ENCODE data around the gene ABCC1. TPM values are rescaled to one million over a fixed set of nuclear protein-coding genes. Genes with fewer than 3 reads are reported as not detected.

The ABCC1 gene
- total RNA-seq, 4 donors from 2014 or later = 12.1 to 39.2 (median 18.6) TPM

DNA sequence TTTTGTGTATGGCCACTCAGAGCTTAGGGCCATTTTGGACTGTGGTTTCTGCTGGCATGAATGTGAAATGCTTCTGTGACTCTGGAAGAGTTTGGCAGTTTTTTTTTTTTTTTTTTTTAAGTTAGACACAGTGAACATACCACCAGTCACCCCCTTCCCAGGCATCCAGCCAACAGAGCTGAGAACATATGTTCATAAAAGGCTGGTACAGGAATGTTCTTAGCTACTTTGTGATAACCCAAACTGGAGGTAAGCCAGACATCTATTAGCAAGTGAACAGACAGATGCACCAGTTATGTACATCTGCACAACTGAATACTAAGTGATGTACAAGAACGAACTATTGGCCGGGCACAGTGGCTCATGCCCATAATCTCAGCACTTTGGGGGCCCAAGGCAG lies 92.7 kb downstream of the ABCC1 start:
- H3K4me3 ChIP-seq = no peak overlapping the region
- no peaks in the 10 kb centered on the region for H3K9me3 ChIP-seq
- H3K36me3 ChIP-seq = no peaks in the 10 kb centered on the region
- no peak overlapping the region for H3K27ac ChIP-seq
- H3K27me3 ChIP-seq = no peaks in the 10 kb centered on the region
- TF ChIP-seq, protein P1, sequence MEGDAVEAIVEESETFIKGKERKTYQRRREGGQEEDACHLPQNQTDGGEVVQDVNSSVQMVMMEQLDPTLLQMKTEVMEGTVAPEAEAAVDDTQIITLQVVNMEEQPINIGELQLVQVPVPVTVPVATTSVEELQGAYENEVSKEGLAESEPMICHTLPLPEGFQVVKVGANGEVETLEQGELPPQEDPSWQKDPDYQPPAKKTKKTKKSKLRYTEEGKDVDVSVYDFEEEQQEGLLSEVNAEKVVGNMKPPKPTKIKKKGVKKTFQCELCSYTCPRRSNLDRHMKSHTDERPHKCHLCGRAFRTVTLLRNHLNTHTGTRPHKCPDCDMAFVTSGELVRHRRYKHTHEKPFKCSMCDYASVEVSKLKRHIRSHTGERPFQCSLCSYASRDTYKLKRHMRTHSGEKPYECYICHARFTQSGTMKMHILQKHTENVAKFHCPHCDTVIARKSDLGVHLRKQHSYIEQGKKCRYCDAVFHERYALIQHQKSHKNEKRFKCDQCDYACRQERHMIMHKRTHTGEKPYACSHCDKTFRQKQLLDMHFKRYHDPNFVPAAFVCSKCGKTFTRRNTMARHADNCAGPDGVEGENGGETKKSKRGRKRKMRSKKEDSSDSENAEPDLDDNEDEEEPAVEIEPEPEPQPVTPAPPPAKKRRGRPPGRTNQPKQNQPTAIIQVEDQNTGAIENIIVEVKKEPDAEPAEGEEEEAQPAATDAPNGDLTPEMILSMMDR (IDR thresholded peaks at IDR 0.05) = no peak
- TF ChIP-seq POLR2A (IDR thresholded peaks at IDR 0.05) = no peak
- H3K4me1 ChIP-seq = no peaks in the 10 kb centered on the region
- no peak for DNase-seq
- intact Hi-C loops (cut with DNase I; ENCODE audit: low total_unique reads) = no loop called here

DNA sequence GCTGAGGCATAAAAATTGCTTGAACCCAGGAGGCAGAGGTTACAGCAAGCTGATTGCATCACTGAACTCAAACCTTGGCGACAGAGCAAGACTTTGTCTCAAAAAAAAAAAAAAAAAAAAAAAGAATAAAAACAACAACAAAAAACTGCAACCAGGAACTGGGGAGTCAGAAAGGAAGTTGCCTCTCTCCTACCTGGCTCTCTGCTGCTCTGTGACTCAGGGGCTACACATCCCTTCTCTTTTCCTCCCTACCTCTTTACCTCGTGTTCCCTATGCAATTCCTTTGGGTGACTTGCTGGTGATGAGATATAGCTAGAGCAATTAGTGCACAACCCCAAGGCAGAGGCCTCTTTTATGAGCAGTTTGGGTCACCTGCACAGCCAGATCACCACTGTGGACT lies 95.9 kb downstream of the ABCC1 start:
- no peaks in the 10 kb centered on the region for H3K36me3 ChIP-seq
- intact Hi-C loops (cut with DNase I; ENCODE audit: low total_unique reads) = no loop called here

DNA sequence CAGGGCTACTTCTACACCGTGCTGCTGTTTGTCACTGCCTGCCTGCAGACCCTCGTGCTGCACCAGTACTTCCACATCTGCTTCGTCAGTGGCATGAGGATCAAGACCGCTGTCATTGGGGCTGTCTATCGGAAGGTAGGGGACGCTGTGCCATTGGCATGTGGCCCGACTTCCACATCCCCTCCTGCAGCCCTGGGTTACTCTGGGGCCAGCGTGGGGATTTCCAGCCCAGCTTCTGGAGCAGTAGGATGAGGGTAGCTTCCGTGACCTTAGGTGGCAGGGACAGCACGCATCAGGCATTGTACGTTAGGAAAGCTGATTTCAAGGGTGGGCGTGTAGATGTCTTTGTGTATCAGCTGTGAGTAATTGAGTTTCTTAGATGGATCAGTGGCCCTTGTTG lies 96.5 kb downstream of the ABCC1 start:
- Histone ChIP-seq H3K9me3 (no peaks in the 10 kb centered on the region), H3K36me3 (no peaks in the 10 kb centered on the region), H3K4me1 (no peaks in the 10 kb centered on the region), H3K27ac (no peak overlapping the region), H3K4me3 (no peak overlapping the region), H3K27me3 (no peaks in the 10 kb centered on the region)
- TF ChIP-seq, protein P1 (IDR thresholded peaks at IDR 0.05) = peak in 1 of 4 experiments; percentile 9
- no peak for TF ChIP-seq POLR2A (IDR thresholded peaks at IDR 0.05)
- intact Hi-C loops (cut with DNase I; ENCODE audit: low total_unique reads) = no loop called here
- DNase-seq = no peak

More for the DNA sequence above, 95.9 kb downstream of the ABCC1 start:
- TF ChIP-seq POLR2A (IDR thresholded peaks at IDR 0.05) = no peak
- TF ChIP-seq, protein P1 (IDR thresholded peaks at IDR 0.05) = no peak
- Histone ChIP-seq H3K9me3 (no peaks in the 10 kb centered on the region), H3K27me3 (no peaks in the 10 kb centered on the region), H3K4me1 (no peaks in the 10 kb centered on the region), H3K4me3 (no peak overlapping the region), H3K27ac (no peak overlapping the region)
- DNase-seq = no peak

DNA sequence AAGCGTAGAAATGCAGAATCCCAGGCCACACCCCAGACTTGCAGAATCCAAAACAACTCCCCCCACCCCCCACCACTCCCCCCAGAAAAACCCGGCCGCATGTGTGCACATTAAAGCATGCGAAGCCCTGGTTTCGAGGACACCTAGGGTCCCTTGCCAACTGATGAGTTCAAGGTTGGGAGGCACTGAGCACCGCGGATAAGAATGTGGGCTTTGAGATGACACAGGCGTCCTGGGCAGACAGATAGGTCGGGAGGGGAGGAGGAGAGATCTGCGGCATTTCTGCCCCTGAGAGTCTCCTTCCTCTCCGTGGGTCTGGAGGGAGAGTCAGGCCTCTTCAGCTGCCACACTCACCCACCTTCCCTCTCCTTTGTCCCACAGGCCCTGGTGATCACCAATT lies 98.3 kb downstream of the ABCC1 start:
- Histone ChIP-seq H3K36me3 (no peaks in the 10 kb centered on the region), H3K9me3 (no peaks in the 10 kb centered on the region), H3K4me1 (no peaks in the 10 kb centered on the region), H3K27me3 (no peaks in the 10 kb centered on the region), H3K27ac (peak overlapping the region in 1 of 2 donors; percentile 34), H3K4me3 (no peak overlapping the region)
- intact Hi-C loops (cut with DNase I; ENCODE audit: low total_unique reads) = no loop called here
- TF ChIP-seq POLR2A (IDR thresholded peaks at IDR 0.05) = no peak
- TF ChIP-seq, protein P1 (IDR thresholded peaks at IDR 0.05) = no peak
- no peak for DNase-seq

DNA sequence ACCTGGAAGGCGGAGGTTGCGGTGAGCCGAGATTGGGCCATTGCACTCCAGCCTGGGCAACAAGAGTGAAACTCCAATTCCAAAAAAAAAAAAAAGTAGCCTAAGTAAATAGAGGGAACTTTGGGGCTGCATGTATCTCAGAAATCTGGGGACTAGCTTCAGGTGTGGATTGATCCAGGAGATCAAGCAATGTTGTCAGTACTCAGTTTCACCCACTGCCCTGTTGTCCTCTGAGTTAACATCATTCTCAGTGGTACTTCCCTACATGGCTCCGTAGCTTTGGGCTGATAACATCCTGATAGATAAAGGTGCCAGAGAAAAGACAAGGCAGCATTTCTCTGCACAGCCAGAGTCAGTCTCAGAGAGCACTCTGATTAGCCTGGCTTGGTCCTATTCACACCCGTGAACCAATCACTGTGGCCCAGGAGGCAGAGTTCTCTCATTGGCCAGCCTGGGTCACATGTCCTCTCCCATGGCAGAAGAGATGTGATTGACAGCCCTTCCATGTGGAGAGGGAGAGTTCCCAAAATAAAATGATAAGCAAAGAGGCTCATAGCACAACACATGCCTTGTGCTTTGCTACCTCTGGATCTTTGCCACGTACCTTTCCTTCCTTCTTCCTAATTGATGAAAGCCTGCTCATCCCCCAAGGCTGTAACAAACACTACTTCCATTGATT lies 99.6 kb downstream of the ABCC1 start:
- no peak for TF ChIP-seq POLR2A (IDR thresholded peaks at IDR 0.05)
- TF ChIP-seq, protein P1 (IDR thresholded peaks at IDR 0.05) = no peak
- no peak overlapping the region for H3K27ac ChIP-seq
- intact Hi-C loops (cut with DNase I; ENCODE audit: low total_unique reads) = no loop called here

More for the DNA sequence above, 99.6 kb downstream of the ABCC1 start:
- H3K36me3 ChIP-seq = no peaks in the 10 kb centered on the region
- no peak overlapping the region for H3K4me3 ChIP-seq
- no peaks in the 10 kb centered on the region for H3K9me3 ChIP-seq
- DNase-seq = no peak
- no peaks in the 10 kb centered on the region for H3K4me1 ChIP-seq
- no peaks in the 10 kb centered on the region for H3K27me3 ChIP-seq
